ENCODE data around the gene PECR.
"Not testable (repeated sequence)": the region's sequence is repeated elsewhere in the genome, so short reads cannot be mapped to it uniquely, and the experiment has no call there.

The PECR gene

DNA sequence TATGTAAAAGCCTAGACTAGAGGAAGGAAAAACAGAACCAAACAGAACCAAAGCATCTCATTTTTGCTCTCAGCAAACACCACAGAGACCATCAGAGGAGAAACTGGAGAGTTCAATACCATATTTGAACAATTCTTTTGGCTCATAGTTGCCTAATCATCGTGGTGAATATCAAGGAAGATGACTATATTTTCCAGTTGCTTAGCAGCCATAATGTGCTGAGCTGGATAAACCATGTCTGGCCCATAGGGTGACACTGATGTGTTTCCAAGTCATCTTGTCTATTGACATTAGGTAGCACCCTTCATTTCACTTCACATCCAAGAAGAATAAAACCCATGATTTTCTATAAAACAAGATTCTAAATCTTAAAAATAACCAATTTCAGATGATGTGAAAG is 21.6 kb upstream of the PECR start:
- no peak for DNase-seq

DNA sequence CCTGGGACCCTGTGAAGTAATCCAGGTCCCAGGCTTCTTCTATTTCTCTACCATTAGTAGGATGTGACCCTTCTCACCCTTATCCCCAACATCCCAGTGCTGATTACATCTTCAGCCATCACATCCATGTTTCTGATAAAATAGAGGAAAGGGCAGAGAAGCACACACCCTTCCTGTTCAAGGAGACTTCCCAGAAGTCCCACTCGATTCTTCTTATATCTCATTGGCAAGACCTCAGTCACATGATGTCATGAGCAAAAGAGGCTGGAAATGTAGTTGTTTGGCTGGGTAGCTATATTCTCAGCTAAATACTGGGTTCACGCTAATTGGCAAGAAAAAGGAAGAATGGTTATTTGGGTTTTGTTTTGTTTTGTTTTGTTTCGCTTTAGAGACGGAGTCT is 19.5 kb upstream of the PECR start:
- DNase-seq = no peak

DNA sequence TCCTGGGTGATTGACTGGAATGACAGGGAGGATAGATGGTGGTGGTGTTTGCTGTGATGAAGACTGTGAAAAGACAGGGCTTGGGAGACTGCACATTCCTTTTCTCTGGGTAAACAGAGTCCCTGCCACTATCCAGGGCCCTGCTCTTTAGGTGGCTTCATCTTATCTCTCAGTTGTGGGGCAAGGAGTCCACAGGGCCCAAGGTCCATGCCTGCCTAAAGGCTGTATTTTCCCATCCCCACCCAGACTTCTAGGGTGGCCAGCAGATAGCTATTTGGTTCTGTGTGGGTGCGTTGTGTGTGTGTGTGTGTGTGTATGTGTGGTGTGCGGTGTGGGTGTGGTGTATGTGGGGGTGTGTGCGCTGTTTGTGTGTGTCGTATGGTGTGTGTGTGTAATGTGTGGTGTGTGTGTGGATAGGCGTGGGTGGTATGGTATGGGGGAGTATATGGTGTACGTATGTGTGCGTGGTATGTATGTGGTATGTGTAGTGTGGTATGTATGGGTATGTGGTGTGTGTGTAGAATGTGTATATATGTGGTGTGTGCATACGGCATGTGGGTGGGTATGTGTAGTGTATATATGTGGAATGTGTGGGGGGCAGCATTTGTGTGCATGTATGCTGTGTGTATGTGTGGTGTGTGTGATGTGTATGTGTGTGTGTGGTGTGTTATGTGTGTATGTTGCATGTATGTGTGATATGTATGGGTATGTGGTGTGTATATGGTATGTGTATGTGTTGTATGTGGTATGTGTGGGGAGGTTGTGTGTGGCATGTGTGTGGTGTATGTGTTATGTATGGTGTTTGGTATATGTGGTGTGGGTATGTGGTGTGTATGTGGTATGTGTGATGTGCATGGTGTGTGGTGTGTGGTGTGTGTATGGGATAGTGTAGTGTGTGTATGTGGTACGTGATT is 17.1 kb upstream of the PECR start:
- no peak for DNase-seq

DNA sequence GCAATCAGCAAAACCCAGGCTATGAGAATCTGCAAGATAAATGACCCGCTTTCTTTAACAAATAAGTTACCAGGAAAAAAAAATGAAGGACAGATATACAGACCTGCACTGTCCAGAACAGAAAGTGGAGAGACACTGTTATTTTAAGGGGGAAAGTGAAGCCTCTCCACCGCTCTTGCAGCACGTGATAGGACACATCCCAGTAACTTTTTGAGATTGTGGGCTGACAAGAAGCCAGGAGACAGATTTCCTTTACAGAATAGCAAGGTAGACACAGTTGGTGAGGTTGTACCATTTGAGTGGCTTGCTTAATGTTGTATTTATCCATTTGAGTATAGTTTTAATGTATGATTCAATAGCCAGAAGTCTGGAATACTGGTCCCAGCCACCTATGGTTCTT is 13.1 kb upstream of the PECR start:
- no peak for DNase-seq

DNA sequence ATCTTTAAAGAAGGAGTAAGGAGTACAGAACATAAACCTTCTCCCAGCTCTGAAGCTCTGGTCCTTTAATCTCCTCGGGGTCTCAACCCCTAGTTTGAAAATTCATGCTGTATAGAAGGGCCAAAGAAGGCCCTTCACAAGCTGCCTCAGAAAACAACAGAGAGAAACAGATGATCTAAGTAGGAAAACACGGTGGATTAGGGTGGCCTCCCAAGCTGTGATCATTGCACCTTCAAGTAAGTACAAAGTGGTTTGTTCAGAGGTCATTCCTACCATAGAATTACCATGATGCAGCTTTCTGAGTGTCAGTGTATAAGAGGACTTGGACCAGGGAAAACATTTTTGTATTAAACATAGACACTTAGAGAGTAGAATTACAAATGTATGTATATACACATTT is 11.0 kb upstream of the PECR start:
- DNase-seq = no peak

DNA sequence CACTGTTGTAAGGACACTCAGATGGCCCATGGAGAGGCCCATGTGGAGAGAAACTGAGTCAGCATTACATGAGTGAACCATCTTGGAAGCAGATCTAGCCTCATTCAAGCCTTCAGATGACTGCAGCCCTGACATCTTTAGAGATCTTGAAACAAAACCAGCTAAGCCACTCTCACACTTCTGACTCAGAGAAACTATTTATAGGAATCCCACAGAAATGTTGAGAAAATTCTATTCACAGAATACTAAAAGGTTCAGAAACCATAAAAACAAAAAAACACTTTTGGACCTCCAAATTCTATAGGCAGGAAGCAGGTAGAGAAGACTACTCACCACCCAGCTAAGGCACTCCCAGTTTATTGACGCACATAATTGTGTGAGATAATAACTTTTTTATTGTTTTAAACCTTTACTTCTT is 8.8 kb upstream of the PECR start:
- no peak for DNase-seq

DNA sequence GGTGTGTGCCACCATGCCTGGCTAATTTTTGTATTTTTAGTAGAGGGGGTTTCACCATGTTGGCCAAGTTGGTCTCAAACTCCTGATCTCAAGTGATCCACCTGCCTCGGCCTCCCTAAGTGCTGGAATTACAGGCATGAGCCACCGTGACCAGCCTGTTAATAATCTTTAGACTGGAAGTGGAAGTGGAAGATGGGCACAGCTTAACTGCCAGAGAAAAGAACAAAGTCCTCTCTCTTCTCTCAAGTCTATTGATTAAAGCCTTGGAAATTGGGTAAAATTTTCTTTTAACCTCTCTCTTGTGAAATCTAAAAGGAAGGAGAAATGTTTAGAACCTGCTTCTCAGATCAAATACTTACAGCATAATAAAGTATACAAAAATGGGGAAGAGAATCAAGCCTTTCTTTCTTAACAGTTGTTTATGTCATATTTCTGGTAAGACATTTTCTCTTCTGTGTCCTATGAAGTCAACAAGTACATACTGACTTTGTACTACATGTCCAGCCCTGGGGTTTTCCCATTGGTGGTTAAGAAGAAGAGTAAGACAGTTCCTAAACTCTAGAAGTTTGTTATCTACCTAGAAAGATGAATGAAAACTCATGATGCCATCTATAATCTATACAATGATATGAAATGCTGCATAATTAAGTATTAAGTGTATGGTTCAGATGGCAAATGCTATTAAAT is 4.7 kb upstream of the PECR start:
- no peak for DNase-seq

DNA sequence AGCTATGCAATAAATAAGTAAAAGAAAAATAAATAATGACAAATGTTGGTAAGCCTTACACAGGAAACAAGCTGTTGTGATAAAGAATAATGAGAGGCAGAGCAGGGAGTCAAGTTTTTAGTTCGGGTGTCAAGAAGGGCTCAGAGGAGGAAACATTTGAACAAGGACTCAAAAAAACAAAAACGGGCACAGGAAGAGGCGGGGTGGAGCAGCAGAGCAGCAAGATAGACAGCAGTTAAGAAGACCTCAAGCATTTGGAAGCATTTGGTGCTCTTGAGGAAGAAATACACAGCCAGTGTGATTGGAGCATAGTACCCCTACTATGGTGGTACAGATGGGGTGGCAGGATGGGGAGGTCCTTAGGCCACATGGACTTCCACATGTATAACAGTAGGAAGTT is 2.9 kb upstream of the PECR start:
- DNase-seq = peak in 1 of 2 experiments; percentile 55

DNA sequence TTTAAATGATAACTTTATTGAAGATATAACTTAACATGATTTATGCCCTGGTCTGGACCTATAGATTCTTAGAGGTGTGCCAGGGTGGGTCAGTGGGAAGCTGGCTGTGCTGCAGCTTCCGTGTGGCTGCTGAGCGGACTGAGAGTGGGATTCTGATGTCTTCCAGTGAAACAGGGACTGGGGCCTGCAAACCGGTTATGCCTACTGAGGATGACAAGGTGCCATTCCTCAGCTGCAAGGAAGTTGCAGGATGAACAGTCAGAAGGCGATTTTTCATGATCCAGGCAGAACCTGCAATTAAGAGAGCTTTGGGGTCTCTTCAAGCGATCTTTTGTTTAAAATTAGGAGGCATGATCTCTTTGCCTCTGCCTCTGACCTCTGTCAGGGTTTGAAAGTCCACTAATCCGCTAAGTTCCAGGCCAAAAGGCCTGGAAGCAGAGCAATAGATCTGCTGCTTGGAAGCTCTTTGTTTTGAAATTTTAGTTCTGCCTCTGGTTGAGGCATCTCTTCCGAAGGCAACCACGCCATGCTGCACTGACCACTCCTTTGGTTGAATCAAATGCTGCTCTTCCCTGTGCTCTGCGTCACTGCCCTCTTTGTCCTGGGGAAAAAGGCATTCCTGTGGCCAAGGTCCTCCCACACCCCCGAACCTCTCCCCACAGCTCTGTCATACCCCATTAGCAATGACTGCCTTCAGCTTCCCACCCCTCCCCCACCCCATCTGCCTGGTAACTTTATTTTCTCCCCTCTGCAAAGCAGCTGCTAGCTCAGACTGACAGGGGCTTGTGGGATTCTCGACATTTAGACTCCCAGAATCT is 2.1 kb upstream of the PECR start:
- peak; percentile 77 to 91 for DNase-seq

DNA sequence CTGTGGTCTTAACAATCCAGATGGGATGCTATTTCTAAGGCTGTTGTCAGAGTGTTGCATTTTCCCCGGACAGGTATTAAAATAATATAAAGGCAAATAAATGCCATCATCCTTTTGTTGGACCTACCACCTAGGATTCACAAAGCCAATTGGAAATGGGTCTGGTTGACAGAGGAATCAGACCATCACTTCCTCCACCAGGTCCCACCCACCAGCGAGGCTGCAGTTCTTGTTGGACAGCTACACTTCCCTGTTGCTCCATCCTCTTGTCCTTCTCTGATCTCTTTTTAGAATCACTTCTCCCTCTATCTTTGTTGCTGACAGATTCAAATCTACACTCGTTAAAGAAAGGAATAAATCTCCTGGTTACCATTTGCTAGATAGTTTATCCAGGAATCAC is 1.2 kb upstream of the PECR start:
- DNase-seq = peak in 1 of 2 experiments; percentile 30

DNA sequence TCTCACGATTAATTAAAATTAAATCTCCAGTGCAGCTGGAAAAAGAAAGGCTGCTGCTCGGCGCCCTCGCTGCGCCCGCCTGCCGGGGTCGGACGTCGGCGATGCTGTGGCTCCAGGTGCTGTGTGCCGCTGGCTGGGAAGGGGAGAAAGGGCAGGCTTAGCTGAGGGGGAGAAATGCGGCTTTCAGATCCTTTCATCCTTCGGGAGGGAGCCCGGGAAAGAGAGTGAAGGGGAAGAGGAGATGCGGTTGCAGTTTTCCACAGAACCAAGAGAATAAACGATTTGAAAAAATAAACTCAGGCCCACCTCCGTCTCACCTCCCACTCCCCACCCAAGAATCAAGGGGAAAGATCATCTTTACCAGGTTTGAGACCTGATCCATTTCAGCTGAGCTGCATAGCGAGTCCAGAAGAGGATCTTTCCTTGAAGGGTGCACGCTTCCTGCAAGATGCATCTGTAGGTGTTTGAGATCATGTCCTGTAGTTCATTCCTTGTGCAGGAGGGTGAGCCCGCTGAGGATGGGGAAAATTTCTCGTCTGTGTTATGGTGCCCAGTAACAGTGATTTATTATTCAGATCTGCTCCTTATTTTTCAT is 605 bp upstream of the PECR start:
- DNase-seq = peak in 1 of 2 experiments; percentile 37

DNA sequence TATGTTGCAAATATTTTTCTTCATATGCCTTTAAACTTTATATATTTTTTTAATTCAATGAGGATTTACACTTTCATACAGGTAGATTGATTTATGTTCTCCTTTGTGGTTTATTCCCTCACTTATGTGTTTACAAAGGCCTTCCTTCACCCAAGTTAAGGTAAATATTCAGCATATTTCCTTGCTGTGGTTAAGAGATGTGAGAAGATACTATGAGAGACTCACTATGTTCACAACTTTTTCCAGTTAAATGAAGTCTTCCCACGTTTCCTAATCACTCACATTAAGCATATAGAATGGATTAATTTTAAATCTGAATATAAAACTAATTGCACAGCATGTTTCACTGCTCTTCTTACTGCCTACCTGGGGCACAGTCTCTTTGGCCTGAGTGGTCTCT is 597 bp downstream of the PECR start:
- no peak for DNase-seq

DNA sequence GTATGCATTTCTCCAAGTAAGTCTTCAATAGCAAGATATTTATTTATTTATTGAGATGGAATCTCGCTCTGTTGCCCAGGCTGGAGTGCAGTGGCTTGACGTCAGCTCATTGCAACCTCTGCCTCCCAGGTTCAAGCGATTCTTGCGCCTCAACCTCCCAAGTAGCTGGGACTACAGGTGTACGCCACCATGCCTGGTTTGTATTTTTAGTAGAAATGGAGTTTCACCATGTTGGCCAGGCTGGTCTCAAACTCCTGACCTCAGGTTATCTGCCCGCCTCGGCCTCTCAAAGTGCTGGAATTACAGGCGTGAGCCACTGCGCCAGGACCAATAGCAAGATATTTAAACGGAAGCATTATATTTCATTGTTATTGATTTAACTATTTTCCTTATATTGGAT is 1.6 kb downstream of the PECR start:
- DNase-seq = not testable (repeated sequence)

DNA sequence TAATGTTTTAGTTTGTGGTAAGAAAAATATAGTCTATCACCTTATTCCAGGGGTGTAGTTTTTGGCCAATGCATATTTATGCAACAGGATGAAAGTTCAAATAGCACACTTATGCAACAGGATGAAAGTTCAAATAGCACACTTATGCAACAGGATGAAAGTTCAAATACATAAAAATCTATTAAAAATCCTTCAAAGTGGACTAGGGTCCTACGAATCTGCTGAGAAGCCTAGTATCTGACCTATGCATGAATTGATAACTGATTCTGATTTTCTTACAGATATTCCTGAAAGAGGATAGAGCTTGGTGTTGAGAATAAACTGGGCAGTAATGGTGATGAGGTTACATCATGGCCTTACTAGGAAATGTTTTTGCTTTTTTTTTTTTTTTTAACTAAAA is 2.8 kb downstream of the PECR start:
- no peak for DNase-seq

DNA sequence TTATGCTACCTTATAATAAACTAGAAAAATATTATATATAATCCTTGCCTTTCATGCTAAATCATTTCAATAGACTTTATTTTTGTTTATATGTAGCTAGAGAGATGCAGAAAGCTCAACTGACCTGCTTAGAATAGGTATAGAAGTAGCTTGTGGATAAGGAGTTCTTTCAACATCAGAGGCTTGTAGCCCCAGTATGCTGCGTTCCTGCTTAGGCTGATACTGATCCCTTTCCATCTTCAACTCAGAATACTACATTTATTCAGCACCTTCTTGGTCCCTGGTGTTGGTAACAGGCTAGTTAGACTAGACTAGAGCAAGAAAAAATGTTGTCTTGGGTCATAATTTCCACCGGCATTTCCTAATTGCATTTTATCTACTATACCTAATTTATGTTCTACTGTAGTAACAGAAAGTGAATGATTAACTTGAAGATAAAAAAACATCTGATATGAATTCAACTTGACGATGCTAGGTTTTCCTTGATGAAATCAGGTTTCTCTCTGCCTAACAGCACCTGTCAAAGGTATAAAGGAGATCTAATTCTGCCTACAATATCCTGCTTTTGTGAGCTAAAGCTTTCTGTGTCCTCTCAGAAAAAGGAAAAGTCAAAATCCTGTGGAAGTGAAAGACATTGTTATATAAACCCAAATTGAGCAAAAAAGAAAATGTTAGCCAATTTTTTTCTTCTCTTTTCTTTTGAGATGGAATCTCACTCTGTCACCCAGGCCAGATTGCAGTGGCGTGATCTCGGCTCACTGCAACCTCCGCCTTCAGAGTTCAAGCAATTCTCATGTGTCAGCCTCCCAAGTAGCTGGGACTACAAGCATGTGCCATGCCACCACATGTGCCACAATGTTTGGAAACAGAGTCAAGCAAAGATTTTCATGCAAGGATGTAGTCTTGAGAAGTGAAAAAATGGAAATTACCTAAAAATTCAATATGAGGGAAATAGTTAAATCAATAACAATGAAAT is 5.8 kb downstream of the PECR start:
- no peak for DNase-seq

DNA sequence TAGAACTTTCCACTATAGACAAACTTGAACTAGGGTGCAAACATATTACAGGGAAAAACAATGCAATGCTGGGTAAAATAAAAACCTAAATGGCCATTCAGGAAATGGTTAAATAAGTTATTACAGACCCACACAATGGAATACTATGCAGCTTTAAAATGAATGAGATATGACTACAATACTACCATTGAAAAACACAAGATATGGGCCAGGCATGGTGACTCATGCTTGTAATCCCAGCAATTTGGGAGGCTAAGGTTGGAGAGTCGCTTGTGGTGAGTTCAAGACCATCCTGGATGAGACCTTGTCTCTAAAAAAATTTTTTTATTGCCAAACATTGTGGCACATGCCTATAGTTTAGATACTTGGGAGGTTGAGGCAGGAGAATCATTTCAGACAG is 6.8 kb downstream of the PECR start:
- DNase-seq = no peak

DNA sequence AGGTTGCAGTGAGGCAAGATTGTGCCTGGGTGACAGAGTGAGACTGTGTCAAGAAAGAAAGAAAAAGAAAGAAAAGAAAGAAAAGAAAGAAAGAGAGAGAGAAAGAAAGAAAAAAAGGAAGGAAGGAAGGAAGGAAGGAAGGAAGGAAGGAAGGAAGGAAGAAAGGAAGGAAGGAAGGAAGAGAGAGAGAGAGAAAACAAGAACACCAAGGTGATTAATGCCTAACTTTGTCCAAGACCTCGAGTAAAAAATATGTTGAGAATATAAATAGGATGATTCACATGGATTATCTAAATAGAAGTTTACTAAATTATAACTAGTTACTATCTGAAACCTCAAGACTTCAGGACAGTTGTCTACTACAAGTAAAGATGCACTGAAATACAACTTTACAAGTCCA is 7.2 kb downstream of the PECR start:
- no peak for DNase-seq

DNA sequence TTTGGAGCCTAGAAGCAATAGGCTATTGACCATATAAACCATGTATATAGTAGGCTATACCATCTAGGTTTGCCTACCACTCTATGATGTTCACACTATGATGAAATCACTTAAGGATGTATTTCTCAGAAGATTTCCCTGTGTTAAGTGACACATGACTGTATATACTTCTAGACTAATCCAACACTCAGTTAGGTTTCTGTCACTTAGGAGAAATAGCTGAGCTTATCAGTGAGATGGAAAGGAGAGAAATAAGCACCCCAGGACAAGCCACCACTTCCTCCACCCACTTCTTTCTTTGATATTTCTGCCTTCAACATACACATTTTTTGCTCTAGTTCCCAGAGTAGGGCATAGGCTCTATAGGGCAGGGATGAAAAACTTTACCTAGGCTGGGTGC is 7.8 kb downstream of the PECR start:
- no peak for DNase-seq

DNA sequence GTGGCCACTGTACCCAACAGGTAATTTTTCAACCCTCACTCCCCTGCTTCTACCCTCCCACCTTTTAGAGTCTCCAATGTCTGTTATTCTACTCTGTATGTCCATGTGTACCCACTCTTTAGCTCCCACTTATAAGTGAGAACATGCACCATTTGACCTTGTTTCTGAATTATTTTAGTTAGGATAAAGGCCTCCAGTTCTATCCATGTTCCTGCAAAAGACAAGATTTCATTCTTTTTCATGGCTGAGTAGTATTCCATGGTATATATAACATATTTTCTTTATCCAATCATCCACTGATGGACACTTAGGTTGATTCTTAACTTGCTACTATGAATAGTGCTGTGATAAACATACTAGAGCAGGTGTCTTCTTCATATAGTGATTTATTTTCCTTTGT is 9.1 kb downstream of the PECR start:
- DNase-seq = no peak

DNA sequence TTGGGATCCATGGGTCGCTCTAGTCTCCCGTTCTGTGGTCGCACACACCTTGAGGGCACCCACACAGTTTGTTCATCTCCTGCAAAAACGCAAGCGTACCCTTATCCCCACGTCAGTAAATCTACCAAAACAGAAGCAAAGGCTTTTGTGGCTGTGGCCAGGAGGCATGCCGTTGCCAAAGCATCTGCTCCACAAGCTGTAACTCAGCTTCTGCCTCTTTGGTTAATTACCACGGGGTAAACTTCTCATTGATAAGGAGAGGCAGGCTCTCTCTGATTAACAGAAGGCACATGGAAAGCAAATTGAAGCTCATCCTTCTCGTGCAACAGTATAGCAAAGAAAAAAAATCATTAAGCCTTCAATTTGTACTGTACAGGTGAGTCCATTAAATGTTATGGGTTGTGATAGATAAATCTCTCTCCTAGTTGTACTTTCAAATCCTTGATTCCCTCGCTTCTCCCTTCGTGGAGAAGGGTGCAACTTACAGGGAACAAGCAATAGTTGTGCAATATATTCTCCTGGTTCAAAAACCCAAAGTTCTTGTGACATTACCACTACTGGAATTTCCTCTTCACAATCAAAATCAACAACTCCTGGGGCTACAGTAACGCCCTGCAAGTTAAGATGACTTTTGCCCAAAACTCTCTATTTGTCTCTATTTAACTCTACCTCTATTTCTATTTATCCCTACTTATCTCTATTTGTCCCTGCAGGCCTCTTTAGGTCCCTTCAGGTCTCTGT is 10.3 kb downstream of the PECR start:
- DNase-seq = no peak

DNA sequence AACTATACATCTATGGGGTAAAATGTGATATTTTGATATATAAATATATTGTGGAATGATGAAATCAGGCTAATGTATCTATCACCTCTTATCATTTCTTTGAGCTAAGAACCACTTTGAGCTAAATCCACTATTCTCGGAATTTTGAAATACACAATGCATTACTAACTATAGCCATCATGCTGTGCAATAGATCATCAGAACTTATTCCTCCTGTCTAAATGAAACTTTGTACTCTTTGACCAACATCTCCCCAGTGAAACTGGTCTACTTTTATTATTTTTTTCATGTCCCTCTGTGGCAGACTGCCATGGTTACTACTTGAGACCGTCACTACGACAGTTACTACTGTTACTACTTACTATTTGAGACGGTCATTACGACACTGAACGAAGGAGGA is 11.4 kb downstream of the PECR start:
- DNase-seq = no peak
